Endothelial cell of umbilical vein (primary cell): ENCODE data around the gene PHACTR1. TPM values are rescaled to one million over a fixed set of nuclear protein-coding genes. Genes with fewer than 3 reads are reported as not detected.

Experiments used
- BruUV-seq: library from RNA; stranded (reverse); fragments of 400-500 nt; replicated peaks from 2 replicates; lab custom pipeline; 2021; lab: Mats Ljungman, UMichigan
- CTCF ChIA-PET: fragments of 300-600, 350-600 bp; sonication (Branson Sonifier 250); formaldehyde crosslinking; loops from one replicate; lab custom pipeline; 2021; ENCODE audit warnings: antibody characterized with exemption, inconsistent platforms; lab: Charles Lee
- POLR2A ChIA-PET: fragments of 300-600, 350-600 bp; sonication (Branson Sonifier 250); formaldehyde crosslinking; loops from one replicate; lab custom pipeline; 2021; ENCODE audit warnings: antibody characterized with exemption, inconsistent platforms; lab: Charles Lee
- DNase-seq: peaks from one replicate; pipeline ENCODE4 v3.0.0-alpha.2; 2011; ENCODE audit warnings: low read depth, low spot score
- FAIRE-seq: peaks from 2 replicates; lab custom pipeline; 2011; peaks lifted over from hg19 to GRCh38; lab: Jason Lieb, UNC
- H2AFZ ChIP-seq: 2 replicates; pipeline ENCODE4 v1.6.0; 2012; ENCODE audit warnings: low read depth, low read length, control low read depth, inconsistent platforms
- H3K27ac ChIP-seq: 2 replicates; pipeline ENCODE4 v1.5.1; 2011; ENCODE audit warnings: low read depth, mild to moderate bottlenecking, control low read depth, low read length, moderate library complexity; ENCODE audit not compliant: insufficient read depth
- H3K27me3 ChIP-seq, 2 experiments: 2 replicates each; pipeline versions ENCODE4 v1.6.0 to v1.6.1; 2011; ENCODE audit warnings: low read length in 2 of 2, mixed read lengths in 1 of 2; ENCODE audit not compliant: control insufficient read depth in 2 of 2, insufficient read depth in 2 of 2
- H3K36me3 ChIP-seq, 2 experiments: 2 replicates in 1 of 2; 3 replicates in 1 of 2; pipeline ENCODE4 v1.5.1; 2011; ENCODE audit warnings: low read length in 2 of 2, mild to moderate bottlenecking in 1 of 2, moderate library complexity in 1 of 2; ENCODE audit not compliant: control insufficient read depth in 2 of 2, insufficient read depth in 2 of 2; ENCODE audit errors: extremely low read depth in 1 of 2
- H3K4me1 ChIP-seq: 3 replicates; pipeline ENCODE4 v1.5.1; 2011; ENCODE audit warnings: mild to moderate bottlenecking, low read length; ENCODE audit not compliant: control insufficient read depth, insufficient read depth; ENCODE audit errors: extremely low read depth
- H3K4me2 ChIP-seq: 2 replicates; pipeline ENCODE4 v1.6.1; 2011; ENCODE audit warnings: low read length, control low read depth, mixed read lengths; ENCODE audit not compliant: insufficient read depth
- H3K4me3 ChIP-seq, 3 experiments: fragments of 200-600 bp in 1 of 3; sonication (generic), shearing (Covaris generic) in 1 of 3; replicated peaks in 1 of 3; 2 replicates each; pipeline ENCODE4 v1.5.1; 2011 to 2016; ENCODE audit warnings: control low read depth in 3 of 3, low read length in 3 of 3, mild to moderate bottlenecking in 2 of 3, inconsistent platforms in 1 of 3, low read depth in 1 of 3, moderate library complexity in 1 of 3; ENCODE audit not compliant: insufficient read depth in 1 of 3
- H3K79me2 ChIP-seq: 2 replicates; pipeline ENCODE4 v1.6.0; 2012; ENCODE audit warnings: low read length, inconsistent platforms; ENCODE audit not compliant: control insufficient read depth, insufficient read depth
- H3K9ac ChIP-seq: replicated peaks from 2 replicates; pipeline ENCODE3; 2011; ENCODE audit warnings: low read length, control low read depth; ENCODE audit not compliant: insufficient read depth; ENCODE audit errors: extremely low read depth
- H3K9me1 ChIP-seq: replicated peaks from 3 replicates; pipeline ENCODE4 v1.6.0; 2011; ENCODE audit warnings: mild to moderate bottlenecking, low read length; ENCODE audit not compliant: control insufficient read depth, insufficient read depth; ENCODE audit errors: extremely low read depth
- H3K9me3 ChIP-seq: replicated peaks from 2 replicates; pipeline ENCODE4 v1.5.1; 2012; ENCODE audit warnings: low read length, inconsistent platforms; ENCODE audit not compliant: control insufficient read depth, insufficient read depth
- H4K20me1 ChIP-seq: replicated peaks from 2 replicates; pipeline ENCODE3; 2011; ENCODE audit warnings: mild to moderate bottlenecking, low read length; ENCODE audit not compliant: control insufficient read depth, insufficient read depth; ENCODE audit errors: extremely low read depth
- EZH2 ChIP-seq: IDR thresholded peaks from 2 replicates; pipeline ENCODE4 v1.6.1; 2012; ENCODE audit warnings: borderline replicate concordance, low read depth, mild to moderate bottlenecking, moderate library complexity, low read length, inconsistent platforms; ENCODE audit not compliant: severe bottlenecking
- FOS ChIP-seq: IDR thresholded peaks from 2 replicates; pipeline ENCODE4 v1.6.1; 2011; ENCODE audit warnings: mild to moderate bottlenecking, low read length, moderate library complexity, borderline replicate concordance; ENCODE audit not compliant: insufficient read depth
- GATA2 ChIP-seq: IDR thresholded peaks from 2 replicates; pipeline ENCODE4 v1.7.0; 2011; ENCODE audit warnings: low read depth, mild to moderate bottlenecking, moderate library complexity, mixed read lengths, low read length; ENCODE audit not compliant: insufficient read length, insufficient read depth
- JUN ChIP-seq: IDR thresholded peaks from 2 replicates; pipeline ENCODE4 v1.6.1; 2011; ENCODE audit warnings: borderline replicate concordance, low read depth; ENCODE audit not compliant: insufficient read length, insufficient read depth
- MYC ChIP-seq: IDR thresholded peaks from one replicate; pipeline ENCODE4 v1.6.1; 2011; ENCODE audit warnings: mild to moderate bottlenecking, low read depth, low read length
- POLR2A ChIP-seq: IDR thresholded peaks from 2 replicates; pipeline ENCODE4 v1.6.1; 2012; ENCODE audit warnings: low read depth, mild to moderate bottlenecking, control low read depth, low read length
- POLR2AphosphoS5 ChIP-seq: IDR thresholded peaks from 2 replicates; pipeline ENCODE4 v1.6.1; 2012; ENCODE audit warnings: low read depth, mild to moderate bottlenecking, control low read depth, low read length, moderate library complexity; ENCODE audit not compliant: insufficient read depth
- dilution Hi-C: fragments of 300-500 bp; cut with MboI; formaldehyde crosslinking; loops from one replicate; pipeline ENCODE4 v1.15.0; 2019; ENCODE audit warnings: low sequenced_read_pairs; ENCODE audit not compliant: extremely low pct_ligation_motif_present
- intact Hi-C: fragments of 100-400 bp; cut with micrococcal nuclease; formaldehyde crosslinking; loops from one replicate; pipeline ENCODE4 v1.10.0; 2022
- polyA plus RNA-seq, 4 experiments: library from polyadenylated mRNA; depleted of rRNA in 3 of 4; stranded (reverse) in 3 of 4; unstranded in 1 of 4; fragments of >200 nt; gene quantifications; 2 replicates each; pipeline versions ENCODE4 v1.2.1 to v1.2.3, GENCODE V29; 2011 to 2012; ENCODE audit warnings: missing spikeins in 1 of 4
- total RNA-seq: library from RNA; stranded (reverse); gene quantifications from 2 replicates; pipeline ENCODE4 v1.2.3, GENCODE V29; 2021
- TF ChIP-seq, protein P1 (sequence below), 2 donors: IDR thresholded peaks; 1 replicate in 1 of 2; 2 replicates in 1 of 2; pipeline ENCODE4 v1.5.1; 2011; ENCODE audit warnings: low read length in 2 of 2, mild to moderate bottlenecking in 2 of 2, moderate library complexity in 2 of 2, control low read depth in 1 of 2, inconsistent platforms in 1 of 2, low read depth in 1 of 2; ENCODE audit not compliant: insufficient read depth in 1 of 2; ENCODE audit errors: extremely low read depth in 1 of 2
- TF ChIP-seq, protein P2 (sequence below): IDR thresholded peaks from 2 replicates; pipeline ENCODE4 v1.6.1; 2011; ENCODE audit not compliant: insufficient read depth, insufficient read length

PHACTR1 gene
- total and polyA plus RNA-seq, 2 donors (not counting 3 experiments of a cell fraction or from before 2014, with no cell fraction given), result 2.4 to 23.2 TPM

DNA sequence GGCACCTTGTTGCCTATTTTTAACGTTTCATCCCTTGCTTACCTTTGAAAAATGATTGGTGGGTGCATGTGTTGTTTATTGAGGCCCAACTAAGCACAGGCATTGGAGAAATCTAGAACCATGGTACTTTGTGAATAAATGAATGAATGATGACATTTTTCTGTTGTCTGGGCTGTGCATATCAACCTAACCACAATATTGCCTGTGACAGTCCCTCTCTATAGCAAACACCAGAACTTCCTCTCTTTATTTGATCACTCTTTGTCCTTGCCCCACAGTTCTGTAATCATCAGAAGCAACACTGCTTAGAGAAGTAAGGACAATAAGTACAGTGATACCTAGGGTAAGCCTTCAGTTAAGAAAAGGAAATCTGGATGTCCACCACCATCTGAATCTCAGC, 536.7 kb downstream of the PHACTR1 start:
- no peaks in the 10 kb centered on the region for H3K36me3 ChIP-seq
- intact Hi-C loops (no loop called here), dilution Hi-C loops (no loop called here)
- H3K9ac ChIP-seq, result no peak overlapping the region
- no peak overlapping the region for H2AFZ ChIP-seq
- no peaks in the 10 kb centered on the region for H3K4me1 ChIP-seq
- no peaks in the 10 kb centered on the region for H3K79me2 ChIP-seq
- FAIRE-seq (no peak), DNase-seq (no peak)
- BruUV-seq, result no TSS peak
- H3K4me2 ChIP-seq, result no peak overlapping the region
- ChIA-PET POLR2A (no interaction called here), CTCF (interaction anchor here (1.0 kb wide), 1 partner anchor 13 kb away, joined by 4 read pairs; no protein-coding TSS in a partner anchor)
- no peak overlapping the region for H3K27ac ChIP-seq
- no peaks in the 10 kb centered on the region for H4K20me1 ChIP-seq
- H3K9me1 ChIP-seq, result no peaks in the 10 kb centered on the region
- H3K4me3 ChIP-seq, result no peak overlapping the region
- no peak for TF ChIP-seq JUN
- TF ChIP-seq, protein P1, sequence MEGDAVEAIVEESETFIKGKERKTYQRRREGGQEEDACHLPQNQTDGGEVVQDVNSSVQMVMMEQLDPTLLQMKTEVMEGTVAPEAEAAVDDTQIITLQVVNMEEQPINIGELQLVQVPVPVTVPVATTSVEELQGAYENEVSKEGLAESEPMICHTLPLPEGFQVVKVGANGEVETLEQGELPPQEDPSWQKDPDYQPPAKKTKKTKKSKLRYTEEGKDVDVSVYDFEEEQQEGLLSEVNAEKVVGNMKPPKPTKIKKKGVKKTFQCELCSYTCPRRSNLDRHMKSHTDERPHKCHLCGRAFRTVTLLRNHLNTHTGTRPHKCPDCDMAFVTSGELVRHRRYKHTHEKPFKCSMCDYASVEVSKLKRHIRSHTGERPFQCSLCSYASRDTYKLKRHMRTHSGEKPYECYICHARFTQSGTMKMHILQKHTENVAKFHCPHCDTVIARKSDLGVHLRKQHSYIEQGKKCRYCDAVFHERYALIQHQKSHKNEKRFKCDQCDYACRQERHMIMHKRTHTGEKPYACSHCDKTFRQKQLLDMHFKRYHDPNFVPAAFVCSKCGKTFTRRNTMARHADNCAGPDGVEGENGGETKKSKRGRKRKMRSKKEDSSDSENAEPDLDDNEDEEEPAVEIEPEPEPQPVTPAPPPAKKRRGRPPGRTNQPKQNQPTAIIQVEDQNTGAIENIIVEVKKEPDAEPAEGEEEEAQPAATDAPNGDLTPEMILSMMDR (IDR thresholded peaks at IDR 0.05; ENCODE audit: extremely low read depth in 1 of 2, insufficient read depth in 1 of 2, low read depth in 1 of 2, low read length in 2 of 2), result no peak
- TF ChIP-seq FOS, result no peak
- TF ChIP-seq POLR2AphosphoS5, result no peak
- no peak for TF ChIP-seq EZH2
- no peak for TF ChIP-seq MYC
- TF ChIP-seq GATA2, result no peak
- TF ChIP-seq, protein P2, sequence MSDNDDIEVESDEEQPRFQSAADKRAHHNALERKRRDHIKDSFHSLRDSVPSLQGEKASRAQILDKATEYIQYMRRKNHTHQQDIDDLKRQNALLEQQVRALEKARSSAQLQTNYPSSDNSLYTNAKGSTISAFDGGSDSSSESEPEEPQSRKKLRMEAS, result no peak
- no peak for TF ChIP-seq POLR2A
- H3K27me3 ChIP-seq, result no peaks in the 10 kb centered on the region
- no peaks in the 10 kb centered on the region for H3K9me3 ChIP-seq
